ENCODE measurements around the gene C19orf38. TPM values are rescaled to one million over a fixed set of nuclear protein-coding genes. Genes with fewer than 3 reads are reported as not detected.

C19orf38 gene
- total and polyA plus RNA-seq, 9 of the 15 experiments (the other 6 are each of a cell fraction or from before 2014, with no cell fraction given), result 0.14 to 0.18 TPM; not detected in 7

- Histone ChIP-seq H3K27ac (ENCODE audit: extremely low read depth, low read depth, low read length) (no peak overlapping the region), H3K9ac (ENCODE audit: insufficient read depth in 1 of 2, low read depth in 2 of 2, low read length in 2 of 2) (no peak overlapping the region; a peak in 1 of 4 replicates), H3K9me1 (ENCODE audit: control insufficient read depth, insufficient read depth, low read length) (no peaks in the 10 kb centered on the region), H3K36me3 (ENCODE audit: control insufficient read depth, insufficient read depth, low read length) (no peaks in the 10 kb centered on the region), H3K4me1 (replicated peaks in 1 of 2; ENCODE audit: control insufficient read depth in 2 of 2, insufficient read depth in 2 of 2, low read length in 2 of 2) (peaks cover 0 to 8% of the 10 kb centered on the region in 2 experiments; a peak in 1 of 5 replicates), H3K4me2 (ENCODE audit: insufficient read depth, low read length) (no peak overlapping the region), H4K20me1 (replicated peaks; ENCODE audit: control insufficient read depth, insufficient read depth, low read length) (no peaks in the 10 kb centered on the region), H3K27me3 (ENCODE audit: control insufficient read depth in 2 of 2, insufficient read depth in 2 of 2, low read length in 2 of 2) (no peaks in the 10 kb centered on the region), H3K4me3 (no peak overlapping the region), H3K79me2 (ENCODE audit: control insufficient read depth, insufficient read depth, low read length) (no peaks in the 10 kb centered on the region), H2AFZ (ENCODE audit: low read depth, low read length) (no peak overlapping the region), H3K9me3 (replicated peaks; ENCODE audit: control insufficient read depth, insufficient read depth, low read depth, low read length) (no peaks in the 10 kb centered on the region)
- ATAC-seq, result no peak
- no TSS peak for BruUV-seq (replicated peaks)
- POLR2A ChIA-PET, result interaction anchor here (2.2 kb wide), 1 partner anchor 14 kb away, joined by 10 read pairs; no protein-coding TSS in a partner anchor
- 33% methylated on average over 5 of the region's 5 CpGs for WGBS (ENCODE audit: insufficient coverage, low coverage, missing lambda C conversion rate)
- in situ Hi-C loops (cut with MboI) (no loop called here), intact Hi-C loops (cut with micrococcal nuclease) (no loop called here)
- CTCF ChIA-PET (ENCODE audit: low intra/inter-chr PET ratio), result no interaction called here
- FAIRE-seq, result no peak
- DNase-seq (ENCODE audit: extremely low read depth in 1 of 4, low spot score in 3 of 4), result no peak
- TF ChIP-seq BCOR (IDR thresholded peaks at IDR 0.05), result peak; percentile 92
- no peak for TF ChIP-seq ZNF212 (CRISPR knock-in tag; IDR thresholded peaks at IDR 0.05)
- peak; percentile 48 for TF ChIP-seq CHD4 (IDR thresholded peaks at IDR 0.05; ENCODE audit: insufficient read depth, insufficient replicate concordance, low read depth, low read length, poor library complexity, severe bottlenecking)
- TF ChIP-seq ADNP (tag; IDR thresholded peaks at IDR 0.05), result peak; percentile 57; the same call in 1 of the 2 replicates
- TF ChIP-seq MCM3 (IDR thresholded peaks at IDR 0.05), result no peak
- TF ChIP-seq RBM25 (IDR thresholded peaks at IDR 0.05; ENCODE audit: low read depth, low read length, severe bottlenecking), result peak; percentile 77
- TF ChIP-seq TRIM28 (IDR thresholded peaks at IDR 0.05), result no peak
- TF ChIP-seq KDM1A (IDR thresholded peaks at IDR 0.05), result peak in 1 of 2 experiments; percentile 51; a peak in 1 of 4 replicates
These were observed 2.4 kb downstream of the C19orf38 start for GRCh38 chr19:10850631-10851030.

All from K562 (cell line).